ENCODE results near the gene CUBN.

- TF ChIP-seq RAD21 (IDR thresholded peaks at IDR 0.05; ENCODE audit: insufficient read depth, low read depth, low read length) (no peak), POLR2A (IDR thresholded peaks at IDR 0.05; ENCODE audit: low read depth, low read length) (no peak), CTCF (IDR thresholded peaks at IDR 0.05 in 2 of 3, conservative IDR thresholded peaks at IDR 0.05 in 1 of 3; ENCODE audit: control insufficient read depth in 2 of 3, extremely low read depth in 1 of 3, insufficient read depth in 1 of 3, low read depth in 3 of 3, low read length in 3 of 3) (no peak), ZNF274 (IDR thresholded peaks at IDR 0.05; ENCODE audit: insufficient read depth, insufficient read length) (no peak), EGR1 (IDR thresholded peaks at IDR 0.05; ENCODE audit: borderline replicate concordance in 1 of 2, low read depth in 2 of 2, low read length in 2 of 2) (no peak), EZH2 (IDR thresholded peaks at IDR 0.05; ENCODE audit: borderline replicate concordance, control insufficient read depth, low read depth, low read length) (no peak), CEBPB (IDR thresholded peaks at IDR 0.05; ENCODE audit: borderline replicate concordance in 1 of 2, low read depth in 2 of 2, low read length in 2 of 2) (no peak), FOS (IDR thresholded peaks at IDR 0.05; ENCODE audit: borderline replicate concordance, extremely low read depth, insufficient read length) (no peak)
Measured at GRCh38 chr10:17068953-17069352, 60.7 kb downstream of the CUBN start.

Data from GM12878 (cell line).